Stimulated activated naive CD8-positive, alpha-beta T cell treated with anti-CD3 and anti-CD28 coated beads, Interleukin-15, Interleukin-2, amounts not matched to agents 100 ng/mL and 50 ng/mL, for 24 hours (primary cell): ENCODE measurements around the gene TMEM154.
A peak's percentile ranks its signal among the peaks of the same experiment; 100 is the strongest.

Experiments
- H3K27ac Mint-ChIP-seq: one replicate; pipeline ENCODE4 v1.8.0; 2021; ENCODE audit warnings: mild to moderate bottlenecking, mixed read lengths
- H3K27me3 Mint-ChIP-seq: one replicate; pipeline ENCODE4 v1.8.0; 2021; ENCODE audit warnings: mixed read lengths
- H3K36me3 Mint-ChIP-seq: one replicate; pipeline ENCODE4 v1.8.0; 2021; ENCODE audit warnings: low read depth, mixed read lengths
- H3K4me1 Mint-ChIP-seq: one replicate; pipeline ENCODE4 v1.8.0; 2021; ENCODE audit warnings: low read depth, mixed read lengths
- H3K4me3 Mint-ChIP-seq: one replicate; pipeline ENCODE4 v1.8.0; 2021; ENCODE audit warnings: mild to moderate bottlenecking, mixed read lengths
- H3K9me3 Mint-ChIP-seq: one replicate; pipeline ENCODE4 v1.8.0; 2021; ENCODE audit warnings: mixed read lengths

The TMEM154 gene

DNA sequence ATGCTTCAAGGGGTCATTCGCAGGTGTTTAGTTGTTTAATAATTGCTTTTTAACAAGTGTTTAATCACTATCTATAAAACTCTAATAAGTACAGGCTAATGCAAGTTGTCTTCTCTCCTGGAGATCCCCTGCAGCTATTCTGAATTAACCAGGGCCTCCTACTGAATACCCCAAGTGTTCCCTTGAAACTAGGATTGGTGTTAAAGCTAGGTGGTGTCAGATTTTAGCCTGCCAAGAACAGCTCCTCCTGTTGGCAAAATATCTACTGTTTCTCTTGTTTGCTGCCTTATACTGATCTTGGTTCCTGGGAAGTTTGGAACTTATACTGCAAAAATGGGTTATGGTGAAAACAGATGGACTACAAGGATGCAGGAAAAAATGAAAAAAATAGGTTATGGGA, 26.1 kb upstream of the TMEM154 start:
- Mint-ChIP-seq H3K27me3 (peaks cover 5% of the 10 kb centered on the region), H3K9me3 (peaks cover 8% of the 10 kb centered on the region), H3K36me3 (peaks cover 7% of the 10 kb centered on the region), H3K27ac (no peak overlapping the region), H3K4me3 (no peak overlapping the region), H3K4me1 (peaks cover 7% of the 10 kb centered on the region)

DNA sequence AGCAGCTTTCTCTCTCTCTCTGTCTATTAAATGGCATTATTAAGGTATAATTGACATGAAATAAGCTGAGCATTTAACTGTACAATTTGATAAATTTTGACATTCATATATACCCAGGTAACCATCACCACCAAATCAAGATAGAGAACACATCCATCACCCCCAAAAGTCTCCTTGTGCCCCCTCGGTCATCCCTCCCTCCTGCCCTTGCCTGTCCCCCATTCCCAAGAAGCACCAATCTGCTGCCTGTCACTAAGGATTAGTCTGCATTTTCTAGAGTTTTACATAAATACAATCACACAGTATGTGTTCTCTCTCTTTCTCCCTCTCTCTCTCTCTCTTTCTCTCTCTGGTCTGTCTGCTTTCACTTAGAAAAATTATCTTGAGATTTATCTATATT, 25.0 kb upstream of the TMEM154 start:
- Mint-ChIP-seq H3K4me3 (no peak overlapping the region), H3K27ac (no peak overlapping the region), H3K36me3 (peaks cover 7% of the 10 kb centered on the region), H3K9me3 (peaks cover 8% of the 10 kb centered on the region), H3K4me1 (peaks cover 4% of the 10 kb centered on the region), H3K27me3 (peaks cover 5% of the 10 kb centered on the region)

DNA sequence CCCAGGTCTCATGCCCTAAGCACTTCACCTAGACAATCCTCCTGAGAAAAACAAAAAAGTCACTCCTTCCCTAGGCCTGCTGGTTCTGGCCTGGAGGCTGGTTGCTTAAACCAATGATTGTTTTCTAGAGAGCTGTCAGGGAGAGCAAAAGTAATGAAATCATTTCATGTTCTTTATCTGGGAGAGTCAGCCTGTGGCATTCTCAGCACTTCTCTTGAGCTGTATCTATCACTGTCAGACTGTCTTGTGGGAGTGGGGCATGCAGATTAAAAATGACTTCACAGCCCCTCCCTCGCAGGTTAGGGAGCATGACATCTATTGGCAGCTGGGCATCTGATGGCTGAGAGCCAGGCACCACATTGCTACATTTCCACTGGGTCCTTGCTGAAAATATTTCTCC, 20.4 kb upstream of the TMEM154 start:
- Mint-ChIP-seq H3K9me3 (peaks cover 3% of the 10 kb centered on the region), H3K36me3 (peaks cover 6% of the 10 kb centered on the region), H3K27ac (no peak overlapping the region), H3K4me1 (peaks cover 18% of the 10 kb centered on the region), H3K27me3 (peaks cover 5% of the 10 kb centered on the region), H3K4me3 (no peak overlapping the region)

DNA sequence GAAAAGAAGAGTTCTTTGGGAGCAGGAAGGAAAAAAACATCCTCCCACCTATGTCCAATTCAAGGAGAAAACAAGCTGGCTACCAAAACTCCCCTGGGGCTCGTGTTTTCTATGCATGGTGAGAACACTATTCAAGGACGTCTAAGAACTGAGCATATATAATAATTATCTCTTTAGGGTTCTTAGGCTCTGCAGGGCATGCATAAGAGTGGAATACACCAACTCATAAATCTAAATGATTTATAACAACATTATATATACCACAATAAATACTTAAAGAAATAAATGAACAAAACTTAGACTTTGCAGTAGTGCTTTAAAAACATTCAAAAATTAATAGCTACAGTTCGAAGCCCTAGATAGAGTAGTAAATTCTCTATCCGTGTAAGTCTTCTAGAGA, 19.5 kb upstream of the TMEM154 start:
- H3K4me1 Mint-ChIP-seq: peaks cover 18% of the 10 kb centered on the region
- H3K4me3 Mint-ChIP-seq: no peak overlapping the region
- no peak overlapping the region for H3K27ac Mint-ChIP-seq
- peaks cover 5% of the 10 kb centered on the region for H3K27me3 Mint-ChIP-seq
- H3K9me3 Mint-ChIP-seq: no peaks in the 10 kb centered on the region
- no peaks in the 10 kb centered on the region for H3K36me3 Mint-ChIP-seq

GRCh38 chr4:152698089-152698499, 18.3 kb upstream of the TMEM154 start:
- H3K9me3 Mint-ChIP-seq: no peaks in the 10 kb centered on the region
- no peaks in the 10 kb centered on the region for H3K36me3 Mint-ChIP-seq
- peaks cover 18% of the 10 kb centered on the region for H3K4me1 Mint-ChIP-seq
- no peak overlapping the region for H3K4me3 Mint-ChIP-seq
- no peak overlapping the region for H3K27ac Mint-ChIP-seq
- peaks cover 5% of the 10 kb centered on the region for H3K27me3 Mint-ChIP-seq

GRCh38 chr4:152697284-152698088, 17.7 kb upstream of the TMEM154 start:
- no peaks in the 10 kb centered on the region for H3K9me3 Mint-ChIP-seq
- H3K27ac Mint-ChIP-seq: peak overlapping the region; percentile 21
- H3K27me3 Mint-ChIP-seq: peaks cover 5% of the 10 kb centered on the region
- H3K4me3 Mint-ChIP-seq: no peak overlapping the region
- H3K4me1 Mint-ChIP-seq: peaks cover 18% of the 10 kb centered on the region
- H3K36me3 Mint-ChIP-seq: no peaks in the 10 kb centered on the region

DNA sequence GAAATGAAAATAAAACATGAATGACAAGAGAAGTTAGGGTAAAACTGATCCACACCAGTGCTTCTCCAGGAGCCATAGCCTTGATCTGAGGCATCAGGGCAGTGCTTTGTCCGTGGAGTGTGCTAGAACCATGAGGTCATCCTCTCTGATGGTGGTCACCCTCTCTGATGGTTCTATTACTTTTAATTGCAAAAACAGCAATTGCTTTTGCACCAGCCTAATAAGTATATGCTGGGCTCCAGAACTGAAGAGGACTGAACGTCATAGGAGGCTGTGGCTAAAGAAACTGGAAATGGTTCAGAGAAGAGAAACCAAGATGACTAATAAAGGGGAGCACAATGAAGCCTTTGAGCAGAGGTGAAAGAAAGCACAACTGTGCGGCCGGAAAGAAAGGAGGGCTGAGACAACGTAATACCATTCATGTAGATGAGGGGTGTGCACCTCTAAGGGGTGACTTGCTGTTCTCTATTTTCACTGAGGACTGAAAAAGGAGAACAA, 17.0 kb upstream of the TMEM154 start:
- Mint-ChIP-seq H3K27me3 (peaks cover 2% of the 10 kb centered on the region), H3K27ac (peak overlapping the region; percentile 21), H3K4me1 (peaks cover 18% of the 10 kb centered on the region), H3K9me3 (no peaks in the 10 kb centered on the region), H3K36me3 (no peaks in the 10 kb centered on the region), H3K4me3 (no peak overlapping the region)

GRCh38 chr4:152693871-152694270, 14.1 kb upstream of the TMEM154 start:
- H3K9me3 Mint-ChIP-seq: no peaks in the 10 kb centered on the region
- H3K27me3 Mint-ChIP-seq: peaks cover 1% of the 10 kb centered on the region
- H3K27ac Mint-ChIP-seq: no peak overlapping the region
- peaks cover 29% of the 10 kb centered on the region for H3K4me1 Mint-ChIP-seq
- no peak overlapping the region for H3K4me3 Mint-ChIP-seq
- no peaks in the 10 kb centered on the region for H3K36me3 Mint-ChIP-seq

GRCh38 chr4:152691761-152692160, 12.0 kb upstream of the TMEM154 start:
- Mint-ChIP-seq H3K36me3 (no peaks in the 10 kb centered on the region), H3K27ac (no peak overlapping the region), H3K27me3 (peaks cover 4% of the 10 kb centered on the region), H3K4me3 (no peak overlapping the region), H3K9me3 (no peaks in the 10 kb centered on the region), H3K4me1 (peaks cover 16% of the 10 kb centered on the region)

DNA sequence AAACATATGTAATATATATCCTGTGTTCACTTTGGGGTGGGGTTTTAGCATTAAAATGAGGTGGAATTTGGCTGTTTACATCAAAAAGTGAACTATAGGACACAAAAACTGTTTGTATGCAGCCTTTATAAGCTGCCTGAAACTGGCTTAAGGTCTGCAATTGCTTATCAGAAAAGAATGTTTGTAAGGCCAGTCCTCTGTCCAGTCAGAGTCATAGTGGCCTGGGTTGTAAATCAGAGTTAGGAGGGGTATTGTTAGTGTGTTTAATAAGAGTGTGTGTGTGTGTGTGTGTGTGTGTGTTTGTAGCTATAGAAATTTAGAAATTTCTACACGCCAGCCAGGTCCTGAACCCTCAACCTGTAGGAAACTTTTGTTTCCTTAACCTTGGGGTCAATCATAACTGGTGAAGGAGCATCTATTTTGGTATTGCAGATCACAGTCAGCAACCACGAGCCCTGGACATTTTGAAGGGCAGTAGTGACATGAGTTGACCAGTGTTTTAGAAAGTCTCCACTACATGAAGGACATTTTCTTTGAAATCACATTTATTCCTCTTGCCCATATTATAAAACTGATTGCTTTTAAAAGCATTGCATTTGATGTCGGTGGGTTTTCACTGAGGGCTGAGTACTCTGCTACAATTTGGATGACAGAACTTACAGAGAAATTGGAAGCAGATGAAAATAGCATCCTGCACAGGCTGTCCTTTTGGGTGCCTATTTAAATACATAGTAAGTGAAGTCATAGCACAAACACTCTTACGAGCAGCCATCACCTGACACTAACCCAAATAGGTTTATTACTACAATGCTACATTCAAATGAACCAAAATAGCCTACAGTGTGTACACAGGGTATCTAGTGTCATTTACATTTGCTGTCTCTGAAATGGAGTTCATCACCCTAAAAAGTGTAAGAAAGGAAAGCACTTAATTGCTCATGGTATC, 11.2 kb upstream of the TMEM154 start:
- no peaks in the 10 kb centered on the region for H3K9me3 Mint-ChIP-seq
- peaks cover 13% of the 10 kb centered on the region for H3K4me1 Mint-ChIP-seq
- peaks cover 4% of the 10 kb centered on the region for H3K27me3 Mint-ChIP-seq
- H3K27ac Mint-ChIP-seq: no peak overlapping the region
- H3K4me3 Mint-ChIP-seq: no peak overlapping the region
- no peaks in the 10 kb centered on the region for H3K36me3 Mint-ChIP-seq

DNA sequence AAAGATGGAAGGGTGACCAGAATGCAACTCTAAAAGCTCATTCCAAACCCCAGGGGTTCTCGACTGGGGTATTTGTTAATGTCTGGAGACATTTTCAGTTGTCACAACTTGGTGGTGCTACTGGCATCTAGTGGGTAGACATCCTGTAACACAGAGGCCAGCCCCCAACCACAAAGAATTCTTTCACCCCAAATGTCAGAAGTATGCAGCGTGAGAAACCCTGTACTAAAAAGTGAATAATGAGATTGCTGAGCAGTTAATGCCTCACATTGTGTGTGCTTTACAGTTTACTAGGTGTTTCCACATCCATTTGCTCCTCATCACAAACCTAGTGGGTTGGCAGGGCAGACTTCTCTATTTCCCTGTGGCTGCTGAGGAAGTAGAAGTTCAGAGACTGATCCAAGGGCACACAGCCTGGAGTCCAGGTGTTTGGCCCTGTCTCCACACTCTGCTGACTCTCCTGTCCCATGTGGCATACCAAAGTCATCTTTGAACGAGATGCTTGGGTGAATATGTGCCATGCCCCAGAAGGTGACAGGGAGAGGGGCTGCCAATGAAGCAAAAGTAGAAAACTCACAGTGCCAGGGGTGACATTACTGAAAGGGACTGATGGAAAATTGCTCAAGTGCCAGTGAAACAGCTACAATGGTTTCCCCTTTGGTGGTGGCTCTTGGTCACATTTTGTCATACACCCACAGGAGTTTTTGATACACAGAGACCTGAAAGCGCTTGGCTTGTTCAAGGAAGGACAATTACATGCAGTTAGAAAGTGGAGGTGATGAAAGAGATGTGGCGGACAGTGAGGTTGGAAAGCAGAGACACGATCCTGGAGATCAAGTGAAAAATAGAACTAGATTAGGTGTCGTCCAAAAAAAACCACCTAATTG, 10.1 kb upstream of the TMEM154 start:
- no peak overlapping the region for H3K27ac Mint-ChIP-seq
- peaks cover 11% of the 10 kb centered on the region for H3K4me1 Mint-ChIP-seq
- peaks cover 4% of the 10 kb centered on the region for H3K27me3 Mint-ChIP-seq
- no peak overlapping the region for H3K4me3 Mint-ChIP-seq
- H3K36me3 Mint-ChIP-seq: no peaks in the 10 kb centered on the region
- no peaks in the 10 kb centered on the region for H3K9me3 Mint-ChIP-seq

DNA sequence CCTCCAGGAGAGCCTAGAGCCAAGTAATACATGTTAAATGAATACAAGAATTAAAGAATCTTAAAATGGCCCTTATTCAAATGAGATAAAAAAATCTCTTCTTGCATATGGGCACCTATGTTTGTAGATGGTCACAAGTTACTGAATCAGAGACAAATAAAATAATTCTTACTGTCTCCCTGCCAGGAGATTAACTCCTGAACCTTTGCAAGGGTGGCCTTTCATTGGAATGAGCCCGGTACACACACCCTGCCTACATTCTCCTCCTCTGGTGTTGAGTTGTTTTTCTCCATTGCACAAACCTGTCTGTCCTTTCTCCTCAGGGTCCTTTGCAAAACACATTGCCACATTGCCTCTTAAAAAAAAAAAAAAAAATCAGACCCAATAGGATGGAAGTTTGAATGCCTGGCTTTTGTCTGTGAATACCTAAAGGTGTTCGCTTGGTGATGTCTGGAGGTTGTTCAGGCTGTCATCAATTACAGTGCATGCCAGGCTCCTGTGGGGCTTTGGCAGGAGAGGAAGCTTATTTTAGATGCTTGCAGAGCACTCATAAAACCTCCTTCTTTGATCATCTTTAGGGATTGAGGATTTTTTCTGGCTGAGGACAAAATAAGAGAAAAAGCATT, 8.3 kb upstream of the TMEM154 start:
- Mint-ChIP-seq H3K27me3 (peaks cover 4% of the 10 kb centered on the region), H3K27ac (no peak overlapping the region), H3K9me3 (no peaks in the 10 kb centered on the region), H3K4me1 (peaks cover 28% of the 10 kb centered on the region), H3K36me3 (no peaks in the 10 kb centered on the region), H3K4me3 (no peak overlapping the region)

- Mint-ChIP-seq H3K9me3 (no peaks in the 10 kb centered on the region), H3K27me3 (peaks cover 4% of the 10 kb centered on the region), H3K4me3 (no peak overlapping the region), H3K4me1 (peaks cover 30% of the 10 kb centered on the region), H3K27ac (no peak overlapping the region), H3K36me3 (no peaks in the 10 kb centered on the region)
Measured at GRCh38 chr4:152686452-152687013, 6.7 kb upstream of the TMEM154 start.

DNA sequence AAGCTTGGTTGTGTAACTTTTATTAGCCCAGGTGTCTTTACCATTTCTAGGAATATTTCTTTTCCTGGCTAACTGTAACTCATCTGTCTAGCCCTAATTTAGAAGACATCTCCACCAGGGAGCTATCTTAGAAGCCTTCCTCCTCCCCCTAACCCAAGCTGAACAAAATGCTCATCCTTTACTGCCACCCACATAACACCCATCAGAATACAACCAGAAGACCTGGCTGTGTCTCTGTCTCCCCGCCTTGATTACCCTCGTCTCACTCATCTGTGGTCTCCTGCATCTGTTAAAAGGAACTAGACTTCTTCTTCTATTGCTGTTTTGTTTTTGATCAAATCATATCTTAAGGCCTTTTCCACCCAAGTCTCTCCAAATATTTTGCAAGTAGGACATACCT, 4.8 kb upstream of the TMEM154 start:
- H3K9me3 Mint-ChIP-seq: no peaks in the 10 kb centered on the region
- H3K36me3 Mint-ChIP-seq: no peaks in the 10 kb centered on the region
- no peak overlapping the region for H3K4me3 Mint-ChIP-seq
- peaks cover 4% of the 10 kb centered on the region for H3K27me3 Mint-ChIP-seq
- peak overlapping the region; percentile 68 for H3K27ac Mint-ChIP-seq
- H3K4me1 Mint-ChIP-seq: peaks cover 39% of the 10 kb centered on the region
